HG03521 (cell line): ENCODE data around the gene ZNF77.
"Not testable (repeated sequence)": the region's sequence is repeated elsewhere in the genome, so short reads cannot be mapped to it uniquely, and the experiment has no call there.

ENCODE experiments used
- ATAC-seq: cut with Tn5 transposase; IDR thresholded peaks from one replicate; pipeline ENCODE4 v1.9.1; 2021; ENCODE audit warnings: mild to moderate bottlenecking, moderate library complexity; ENCODE audit not compliant: unreplicated experiment

The ZNF77 gene

DNA sequence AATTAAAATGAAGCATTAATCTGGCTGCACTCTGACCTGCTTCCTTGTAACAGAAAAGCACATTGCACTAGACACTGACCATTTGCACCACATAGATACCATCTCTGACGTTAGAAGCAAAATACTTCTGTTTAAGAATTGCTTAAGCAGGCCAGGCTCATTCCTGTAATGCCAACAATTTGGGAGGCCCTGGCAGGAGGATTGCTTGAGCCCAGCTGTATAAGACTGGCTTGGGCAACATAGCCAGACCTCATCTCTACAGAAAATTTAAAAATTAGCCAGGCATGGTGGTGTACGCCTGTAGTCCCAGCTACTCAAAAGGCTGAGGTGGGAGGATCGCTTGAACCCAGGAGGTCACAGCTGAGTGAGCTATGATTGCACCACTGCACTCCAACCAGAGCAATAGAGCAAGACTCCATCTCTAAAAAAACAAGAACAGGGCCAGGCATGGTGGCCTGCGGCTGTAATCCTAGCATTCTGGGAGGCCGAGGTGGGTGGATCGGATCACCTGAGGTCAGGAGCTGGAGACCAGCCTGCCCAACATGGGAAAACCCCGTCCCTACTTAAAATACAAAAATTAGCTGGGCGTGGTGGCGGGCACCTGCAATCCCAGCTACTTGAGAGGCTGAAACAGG lies 25.5 kb upstream of the ZNF77 start:
- no peak for ATAC-seq

DNA sequence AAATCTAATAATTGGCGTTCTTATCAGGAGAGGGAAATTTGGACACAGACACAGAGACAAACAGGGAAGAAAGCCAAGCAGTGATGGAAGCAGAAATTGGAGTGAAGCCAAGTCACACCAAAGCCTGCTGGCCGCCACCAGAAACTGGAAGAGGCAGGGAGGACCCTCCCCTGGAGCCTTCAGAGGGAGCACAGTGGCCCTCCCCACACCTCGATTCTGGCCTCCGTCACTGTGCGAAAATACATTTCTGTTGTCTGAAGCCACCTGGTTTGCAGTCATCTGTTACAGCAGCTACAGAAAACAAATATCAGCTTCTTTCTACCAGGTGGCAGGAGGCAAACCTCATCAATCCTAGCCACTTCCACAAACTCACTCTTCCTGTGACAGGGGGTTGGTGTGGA lies 24.3 kb upstream of the ZNF77 start:
- ATAC-seq: no peak

DNA sequence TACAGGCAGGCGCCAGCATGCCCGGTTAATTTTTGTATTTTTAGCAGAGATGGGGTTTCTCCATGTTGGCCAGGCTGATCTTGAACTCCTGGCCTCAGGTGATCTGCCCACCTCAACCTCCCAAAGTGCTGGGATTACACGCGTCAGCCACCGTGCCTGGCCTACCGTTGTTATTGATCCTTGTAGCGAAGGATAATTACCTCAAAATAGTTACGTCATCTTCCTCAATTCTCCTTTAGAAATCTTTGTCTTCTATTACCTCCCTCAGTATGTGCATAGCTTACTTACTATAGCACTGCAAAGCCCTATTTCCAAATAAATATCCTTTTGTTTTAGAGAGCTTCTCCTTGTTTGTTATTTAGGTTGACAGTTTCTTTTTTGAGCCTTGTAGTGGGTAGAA lies 23.2 kb upstream of the ZNF77 start:
- no peak for ATAC-seq

DNA sequence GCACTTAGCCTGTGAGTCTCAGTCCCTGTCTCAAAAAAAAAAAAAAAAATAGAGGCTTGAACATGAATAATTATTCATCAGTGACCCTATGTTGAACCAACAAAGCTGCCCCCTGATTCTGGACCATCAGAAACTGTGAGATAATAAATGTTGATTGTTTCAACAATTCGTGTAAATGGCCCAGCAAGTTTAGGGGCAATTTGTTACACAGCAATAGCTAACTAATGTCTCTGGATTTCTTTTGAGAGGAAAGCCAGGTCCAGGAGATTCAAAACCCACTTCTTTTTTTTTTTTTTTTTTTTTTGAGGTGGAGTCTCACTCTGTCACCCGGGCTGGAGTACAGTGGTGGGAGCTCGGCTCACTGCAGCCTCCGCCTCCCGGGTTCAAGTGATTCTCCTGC lies 20.1 kb upstream of the ZNF77 start:
- ATAC-seq: no peak

DNA sequence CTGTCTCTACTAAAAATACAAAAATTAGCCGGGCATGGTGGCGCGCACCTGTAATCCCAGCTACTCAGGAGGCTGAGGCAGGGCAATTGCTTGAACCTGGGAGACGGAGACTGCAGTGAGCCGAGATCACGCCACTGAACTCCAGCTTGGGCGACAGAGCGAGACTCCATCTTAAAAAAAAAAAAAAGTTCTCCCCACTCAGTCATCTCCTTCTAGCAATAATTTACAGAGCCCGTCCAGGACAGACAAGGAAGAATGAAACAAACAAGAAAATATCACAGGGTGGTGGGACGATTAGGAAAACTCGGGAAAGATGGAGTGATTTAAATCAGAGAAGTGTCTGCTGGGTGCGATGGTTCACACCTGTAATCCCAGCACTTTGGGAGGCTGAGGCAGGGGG lies 18.9 kb upstream of the ZNF77 start:
- ATAC-seq: not testable (repeated sequence)

DNA sequence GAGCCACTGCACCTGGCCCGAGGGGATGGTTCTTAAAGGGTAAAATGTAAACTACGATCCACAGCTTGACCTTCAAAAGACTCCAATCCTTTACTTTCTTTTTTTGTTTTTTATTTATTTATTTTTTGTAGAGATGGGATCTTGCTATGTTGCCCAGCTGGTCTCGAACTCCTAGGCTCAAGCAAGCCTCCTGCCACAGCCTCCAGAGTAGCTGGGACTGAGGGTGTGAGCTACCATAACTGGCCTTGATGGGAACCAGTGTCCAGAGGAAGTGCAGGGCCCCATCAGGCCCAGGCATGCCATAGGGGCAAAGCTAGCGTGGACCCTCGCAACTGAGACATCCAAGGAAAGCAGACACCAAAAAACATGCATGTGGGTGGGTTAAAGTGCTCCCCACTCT lies 18.4 kb upstream of the ZNF77 start:
- ATAC-seq: no peak

DNA sequence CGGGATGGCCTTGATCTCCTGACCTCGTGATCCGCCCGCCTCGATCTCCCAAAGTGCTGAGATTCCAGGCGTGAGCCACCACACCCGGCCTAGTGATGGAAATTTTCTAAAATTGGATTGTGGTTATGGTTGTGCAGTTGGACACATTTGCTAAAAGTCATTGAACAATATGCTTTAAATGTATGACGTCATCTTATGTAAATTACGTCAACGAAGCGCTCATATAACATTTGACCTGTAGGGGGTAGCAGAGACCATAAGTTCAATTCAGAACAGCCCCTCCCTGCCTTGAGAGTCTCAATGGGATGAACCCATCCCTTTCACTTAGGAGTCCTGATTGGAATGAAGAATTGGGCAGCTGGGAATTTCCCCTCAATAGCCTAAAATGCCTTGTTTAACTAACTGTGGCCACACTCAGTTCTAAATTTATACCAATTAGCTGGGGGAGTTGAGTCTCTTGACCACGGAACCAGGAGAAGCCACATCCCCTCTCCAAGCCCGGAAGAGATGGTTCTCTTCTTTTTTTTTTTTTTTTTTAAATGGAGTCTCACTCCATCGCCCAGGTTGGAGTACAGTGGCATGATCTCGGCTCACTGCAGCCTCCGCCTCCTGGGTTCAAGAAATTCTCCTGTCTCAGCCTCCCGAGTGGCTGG lies 17.4 kb upstream of the ZNF77 start:
- ATAC-seq: peak; percentile 51

DNA sequence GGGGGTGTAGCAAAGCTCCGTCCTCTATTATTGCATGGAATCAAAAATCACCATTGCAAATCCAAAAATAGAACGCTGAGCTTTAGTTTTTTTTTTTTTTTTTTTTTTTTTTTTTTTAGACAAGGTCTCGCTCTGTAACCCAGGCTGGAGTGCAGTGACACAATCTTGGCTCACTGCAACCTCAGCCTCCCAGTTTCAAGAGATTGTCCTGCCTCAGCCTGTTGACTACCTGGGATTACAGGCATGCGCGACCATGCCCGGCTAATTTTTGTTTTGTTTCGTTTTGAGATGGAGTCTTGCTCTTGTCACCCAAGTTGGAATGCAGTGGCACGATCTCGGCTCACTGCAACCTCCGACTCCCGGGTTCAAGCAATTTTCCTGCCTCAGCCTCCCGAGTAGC lies 15.3 kb upstream of the ZNF77 start:
- no peak for ATAC-seq

DNA sequence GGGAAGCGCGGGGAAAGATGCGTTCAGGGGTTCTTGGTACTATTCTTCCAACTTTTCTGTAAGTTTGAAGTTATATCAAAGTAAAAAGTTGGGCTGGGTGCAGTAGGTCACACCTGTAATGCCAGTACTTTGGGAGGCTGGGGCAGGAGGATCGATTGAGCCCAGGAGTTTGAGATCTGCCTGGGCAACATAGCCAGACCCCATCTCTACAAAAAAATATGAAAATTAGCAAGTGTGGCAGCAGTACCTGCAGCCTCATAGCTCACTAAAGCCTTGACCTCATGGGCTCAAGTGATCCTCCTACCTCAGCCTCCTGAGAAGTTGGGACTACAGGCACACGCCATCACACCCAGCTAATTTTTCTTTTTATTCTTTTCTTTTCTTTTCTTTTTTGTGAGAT lies 12.4 kb upstream of the ZNF77 start:
- ATAC-seq: no peak

DNA sequence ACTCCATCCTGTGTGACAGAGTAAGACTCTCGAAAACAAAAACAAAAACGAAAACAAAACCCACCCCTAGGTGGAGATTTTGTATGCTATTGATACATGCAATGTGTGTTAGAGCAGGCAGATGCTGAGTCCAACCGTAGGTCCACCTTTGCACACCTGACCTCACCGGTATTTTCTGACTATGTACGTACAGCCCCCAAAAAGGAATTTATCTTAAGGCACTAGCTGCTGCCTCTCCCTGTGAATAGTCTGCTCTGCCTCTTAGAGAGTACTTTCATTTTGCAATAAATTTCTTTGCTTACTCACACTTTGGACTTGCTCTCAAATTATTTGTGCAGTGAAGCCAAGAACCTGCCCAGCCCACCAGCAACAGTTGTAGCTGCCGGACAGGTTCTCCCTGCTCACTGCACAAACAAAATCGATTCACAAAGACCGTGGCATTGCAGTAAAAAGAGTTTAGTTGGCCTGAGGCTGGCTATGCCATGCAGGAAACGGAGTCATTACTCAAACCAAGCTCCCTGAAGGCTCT lies 8.2 kb upstream of the ZNF77 start:
- no peak for ATAC-seq

DNA sequence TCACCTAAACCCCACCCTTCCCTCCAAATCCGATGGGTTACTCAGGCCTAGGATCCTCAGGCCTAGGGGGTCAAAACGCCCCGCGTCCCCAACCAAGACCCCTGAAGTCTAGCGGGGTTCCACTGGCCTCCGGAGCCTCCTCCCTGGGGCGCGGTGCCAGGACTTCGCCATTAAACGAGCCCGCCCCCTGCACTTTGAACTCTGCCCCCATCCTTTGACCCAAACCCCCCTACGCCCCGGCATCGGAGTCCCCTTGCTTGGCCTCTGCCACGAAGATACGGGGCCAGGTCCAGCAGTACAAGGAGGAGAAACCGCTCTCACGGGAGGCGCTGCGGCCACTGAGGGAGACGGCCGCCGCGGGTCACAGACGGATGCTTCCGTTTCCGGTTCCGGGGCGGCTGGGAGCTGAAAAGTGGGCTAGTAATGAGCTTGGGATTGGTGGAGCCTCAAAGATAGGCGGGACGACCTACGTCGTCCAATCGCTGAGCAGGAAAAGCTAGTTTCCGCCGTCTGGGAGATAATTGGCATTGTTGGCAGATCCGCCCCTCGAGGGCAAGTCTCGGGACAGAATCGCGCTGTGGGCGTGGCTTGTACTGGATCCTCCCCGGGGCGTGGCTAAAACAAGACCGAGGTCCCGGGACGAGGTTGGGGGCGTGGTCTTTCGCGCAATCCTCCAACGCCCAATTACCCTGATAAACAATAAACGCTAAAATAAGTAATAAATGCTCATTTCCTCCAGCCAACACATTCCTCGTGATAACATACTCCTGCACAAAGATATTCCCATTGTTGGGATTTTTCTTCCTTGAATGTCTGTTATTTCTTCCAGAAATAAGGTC lies 5.7 kb upstream of the ZNF77 start:
- peak; percentile 95 for ATAC-seq

DNA sequence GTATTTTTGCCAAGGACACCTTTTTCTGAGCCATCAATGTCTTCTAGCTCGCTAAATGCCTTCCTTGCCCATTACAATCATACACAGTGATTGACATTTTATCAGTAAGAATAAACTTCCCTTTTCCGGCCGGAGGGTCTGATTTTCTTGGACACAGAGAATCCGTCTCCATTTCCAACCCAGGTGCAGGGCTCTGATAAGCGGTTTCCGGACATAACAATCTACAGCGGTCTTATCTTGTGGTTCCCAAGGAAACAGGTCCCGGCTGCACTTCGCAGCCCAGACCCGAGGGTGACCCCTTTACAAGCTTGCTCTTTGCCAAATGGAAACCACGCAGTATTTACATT lies 5.1 kb upstream of the ZNF77 start:
- ATAC-seq: peak; percentile 8

DNA sequence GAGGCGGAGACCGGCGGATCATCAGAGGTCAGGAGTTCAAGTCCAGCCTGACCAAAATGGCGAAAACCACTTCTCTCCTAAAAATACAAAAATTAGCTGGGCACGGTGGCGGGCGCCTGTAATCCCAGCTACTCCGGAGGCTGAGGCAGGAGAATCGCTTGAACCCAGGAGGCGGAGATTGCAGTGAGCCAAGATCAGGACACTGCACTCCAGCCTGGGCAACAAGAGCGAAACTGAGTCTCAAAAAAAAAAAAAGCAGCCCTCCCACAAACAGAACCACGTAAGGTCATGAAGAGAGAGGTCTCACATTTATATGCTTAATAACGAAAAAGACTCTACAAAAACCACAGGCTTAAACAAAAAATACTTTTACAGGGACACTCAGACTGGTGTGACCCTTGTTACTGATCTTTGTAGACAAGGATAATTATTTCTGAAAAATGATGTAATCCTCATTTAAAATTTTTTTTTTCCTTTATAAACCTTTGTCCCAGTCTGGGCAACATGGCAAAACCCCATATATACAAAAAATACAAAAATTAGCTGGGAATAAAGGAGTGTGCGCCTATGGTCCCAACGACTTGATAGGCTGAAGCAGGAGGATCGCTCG lies 909 bp upstream of the ZNF77 start:
- ATAC-seq: no peak

DNA sequence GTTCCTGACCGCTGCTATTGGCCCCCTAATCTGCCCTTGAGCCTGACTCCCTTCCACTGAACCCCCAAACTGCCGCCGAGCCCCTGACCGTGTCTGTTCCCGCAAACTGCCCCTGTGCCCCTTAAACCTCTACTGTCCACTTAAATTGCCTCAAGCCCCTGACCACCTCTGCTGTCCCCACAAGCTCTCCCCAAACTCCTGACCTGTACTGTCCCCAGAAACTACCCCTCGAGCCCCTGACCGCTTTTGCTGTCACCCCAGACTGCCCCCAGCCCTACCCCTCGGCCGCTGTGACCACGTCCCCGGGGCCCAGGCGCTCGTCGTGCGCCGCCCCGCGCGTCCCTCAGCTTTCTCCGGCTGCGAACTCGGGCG lies 382 bp downstream of the ZNF77 start:
- no peak for ATAC-seq

DNA sequence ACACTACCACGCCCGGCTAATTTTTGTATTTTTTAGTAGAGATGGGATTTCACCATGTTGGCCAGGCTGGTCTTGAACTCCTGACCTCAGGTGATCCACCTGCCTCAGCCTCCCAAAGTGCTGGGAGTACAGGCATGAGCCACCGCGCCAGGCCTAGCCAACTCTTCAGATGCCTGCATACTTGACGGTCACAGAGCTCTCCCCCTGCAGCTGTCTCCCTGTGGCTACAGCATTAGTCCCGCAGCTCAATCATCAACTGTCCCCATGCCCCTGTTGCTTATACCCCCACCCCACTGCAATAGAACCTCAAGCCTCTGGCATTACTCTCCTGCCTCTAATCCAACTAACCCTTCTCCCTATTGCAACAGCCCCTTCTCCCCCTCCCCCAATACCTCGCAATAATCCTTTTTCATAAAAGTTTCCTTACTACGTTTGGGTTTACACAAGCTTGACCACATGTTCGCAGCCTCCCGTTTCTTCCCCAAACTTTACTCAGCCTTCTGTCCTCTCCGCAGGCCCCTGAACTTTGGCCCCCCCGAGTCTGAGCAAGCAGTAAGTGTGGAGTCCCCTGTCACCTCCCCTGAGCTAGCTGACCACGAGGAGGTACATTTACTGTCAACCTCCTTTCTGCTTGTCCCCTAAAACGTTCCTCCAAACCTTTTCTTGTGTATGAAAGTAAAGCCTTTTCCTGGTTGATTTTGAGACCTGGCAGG lies 1.7 kb downstream of the ZNF77 start:
- no peak for ATAC-seq

DNA sequence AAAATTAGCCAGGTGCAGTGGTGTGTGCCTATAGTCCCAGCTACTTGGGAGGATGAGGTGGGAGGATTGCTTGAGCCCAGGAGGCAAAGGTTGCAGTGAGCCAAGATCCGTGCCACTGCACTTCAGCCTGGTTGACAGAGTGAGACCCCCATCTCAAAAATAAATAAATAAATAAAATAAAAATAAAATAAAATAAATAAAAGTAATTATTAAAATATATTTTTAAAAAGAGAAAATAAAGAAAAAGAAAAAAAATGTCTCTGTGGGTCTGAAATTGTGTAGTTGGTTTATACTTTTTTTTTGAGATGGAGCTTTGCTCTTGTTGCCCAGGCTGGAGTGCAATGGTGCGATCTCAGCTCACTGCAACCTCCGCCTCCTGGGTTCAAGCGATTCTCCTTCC lies 8.9 kb downstream of the ZNF77 start:
- ATAC-seq: not testable (repeated sequence)

DNA sequence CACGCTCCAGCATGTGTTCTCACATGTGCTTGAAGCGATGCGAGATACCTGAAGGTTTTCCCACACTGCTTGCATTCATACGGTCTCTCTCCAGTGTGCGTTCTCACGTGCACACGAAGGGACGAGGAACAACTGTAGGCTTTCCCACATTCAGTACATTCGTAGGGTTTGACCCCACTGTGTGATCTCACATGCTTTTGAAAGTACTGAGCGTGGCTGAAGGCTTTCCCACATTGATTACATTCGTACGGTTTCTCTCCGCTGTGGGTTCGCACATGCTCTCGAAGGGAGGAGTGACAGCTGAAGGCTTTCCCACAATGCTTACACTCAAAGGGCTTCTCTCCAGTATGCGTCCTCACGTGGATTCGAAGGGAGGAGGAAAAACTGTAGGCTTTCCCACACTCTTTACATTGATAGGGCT lies 11.3 kb downstream of the ZNF77 start:
- no peak for ATAC-seq

DNA sequence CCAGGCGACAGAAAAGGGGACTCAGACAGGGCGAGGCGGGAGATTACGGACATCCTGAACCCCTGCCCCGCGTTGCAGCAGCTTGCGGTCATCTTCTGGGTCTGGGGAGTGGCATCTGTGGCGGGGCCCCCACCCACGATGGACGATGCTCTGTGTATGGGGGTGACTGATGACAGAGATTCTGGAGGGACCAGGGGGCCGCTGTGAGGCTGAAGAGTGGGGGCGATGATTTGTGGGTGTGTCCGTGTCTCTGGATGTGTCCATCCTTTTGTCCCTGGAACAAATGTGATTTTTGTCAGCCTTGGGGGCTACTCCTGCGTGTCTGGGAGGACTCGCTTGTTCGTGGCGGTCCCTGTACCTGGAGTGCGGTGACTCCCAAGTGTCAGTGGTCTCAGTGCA lies 17.7 kb downstream of the ZNF77 start:
- ATAC-seq: no peak

DNA sequence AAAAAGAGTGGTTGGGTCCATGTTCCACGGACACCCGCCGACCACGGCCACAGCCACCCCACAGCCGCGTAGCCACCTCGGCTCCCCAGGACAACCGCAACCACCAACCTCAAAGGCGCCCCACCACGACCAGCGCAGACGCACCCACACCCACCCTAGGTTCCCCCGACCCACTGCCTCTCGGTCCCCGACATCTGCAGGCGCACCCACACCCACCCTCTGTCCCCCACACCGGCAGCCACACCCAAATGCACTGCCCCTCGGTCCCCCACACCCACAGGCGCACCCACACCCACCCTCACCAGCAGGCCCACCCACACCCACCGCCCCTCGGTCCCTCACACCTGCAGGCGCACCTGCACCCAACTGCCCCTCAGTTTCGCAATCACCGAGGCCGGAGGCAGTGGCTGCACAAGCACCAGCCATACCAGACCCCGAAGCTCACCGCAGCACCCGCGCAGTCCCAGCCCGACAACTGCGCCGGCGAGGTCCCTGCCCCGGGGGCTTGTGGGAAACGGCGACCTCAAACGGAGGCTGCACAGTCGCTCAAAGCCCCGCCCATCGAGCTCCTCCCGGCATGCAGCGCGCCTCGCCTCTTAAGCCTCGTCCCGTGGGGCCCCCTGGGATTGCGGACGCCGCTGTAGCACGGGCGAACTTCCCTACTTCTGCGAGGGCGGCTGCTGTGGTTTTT lies 18.3 kb downstream of the ZNF77 start:
- ATAC-seq: no peak

DNA sequence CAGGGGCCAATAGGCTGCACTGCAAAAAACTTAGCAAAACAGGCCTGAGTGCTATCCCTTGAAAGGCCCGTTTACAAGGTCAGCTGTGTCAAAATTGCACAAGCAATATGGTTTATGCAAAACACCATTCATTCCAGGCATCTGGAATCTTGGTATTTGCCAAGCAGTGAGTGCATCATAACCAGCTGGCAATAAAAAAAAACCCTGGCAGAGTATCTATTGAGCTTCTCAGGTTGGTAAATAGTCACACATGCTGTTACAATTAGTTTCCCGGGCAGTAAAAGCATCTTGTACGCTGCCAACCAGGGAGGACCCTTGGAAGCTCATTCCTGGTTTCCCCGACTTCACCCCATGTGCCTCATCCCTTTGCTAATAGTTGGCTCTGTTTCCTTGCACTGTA lies 21.3 kb downstream of the ZNF77 start:
- ATAC-seq: no peak
